Fibroblast of skin of left quadriceps (primary cell): ENCODE measurements around the gene POLR2J.

Experiments
- DNase-seq, 2 experiments: peaks; one replicate each; pipeline ENCODE4 v3.0.0-alpha.2; 2013; ENCODE audit warnings: low read depth in 2 of 2

POLR2J gene

GRCh38 chr7:102439963-102440795, 38.5 kb downstream of the POLR2J start:
- peak; percentile 36 to 37 for DNase-seq

GRCh38 chr7:102436118-102436517, 42.6 kb downstream of the POLR2J start:
- no peak for DNase-seq

GRCh38 chr7:102434039-102434486, 44.7 kb downstream of the POLR2J start:
- no peak for DNase-seq

- peak; percentile 40 to 45 for DNase-seq
Observed at GRCh38 chr7:102433219-102434038, 45.3 kb downstream of the POLR2J start, which contains the start of gene ORAI2. TSS of gene ORAI2 (plus strand) at chr7:102433575. CDS start at chr7:102438957, 5,382 bp downstream.

- DNase-seq, result no peak
Observed at GRCh38 chr7:102432442-102433218, 46.1 kb downstream of the POLR2J start.

- DNase-seq, result no peak
Observed at GRCh38 chr7:102431617-102432298, 47.0 kb downstream of the POLR2J start.

- no peak for DNase-seq
Observed at GRCh38 chr7:102429141-102429899, 49.4 kb downstream of the POLR2J start.

GRCh38 chr7:102427019-102427405, 51.7 kb downstream of the POLR2J start:
- no peak for DNase-seq

- DNase-seq, result no peak
Observed at GRCh38 chr7:102426268-102427018, 52.3 kb downstream of the POLR2J start.

GRCh38 chr7:102425639-102426267, 53.0 kb downstream of the POLR2J start:
- DNase-seq, result no peak

GRCh38 chr7:102424787-102425218, 53.9 kb downstream of the POLR2J start:
- no peak for DNase-seq

GRCh38 chr7:102424129-102424551, 54.6 kb downstream of the POLR2J start:
- no peak for DNase-seq
